HepG2 (cell line): ENCODE measurements around the gene PPP2R5B. TPM values are rescaled to one million over a fixed set of nuclear protein-coding genes. Genes with fewer than 3 reads are reported as not detected.

Experiments
- BCL6 ChIP-seq: IDR thresholded peaks from 2 replicates; pipeline ENCODE4 v1.6.1; 2016; ENCODE audit warnings: missing genetic modification reagents, missing compliant biosample characterization
- HNRNPLL ChIP-seq: fragments of 200-400 bp; formaldehyde crosslinking; IDR thresholded peaks from 2 replicates; pipeline ENCODE4 v1.6.1; 2017; ENCODE audit warnings: mild to moderate bottlenecking, low read depth, low read length; ENCODE audit not compliant: poor library complexity, severe bottlenecking
- KLF12 ChIP-seq: sonication (generic); formaldehyde crosslinking; IDR thresholded peaks from 2 replicates; pipeline ENCODE4 v1.4.0; 2020; ENCODE audit warnings: missing genetic modification reagents, borderline replicate concordance
- SAP130 ChIP-seq: IDR thresholded peaks from 2 replicates; pipeline ENCODE4 v1.6.1; 2016; ENCODE audit warnings: low read depth
- SIN3B ChIP-seq: fragments of 150-350 bp; IDR thresholded peaks from 2 replicates; pipeline ENCODE4 v1.6.1; 2014; ENCODE audit warnings: low read length
- polyA plus RNA-seq, 8 experiments: library from polyadenylated mRNA; depleted of rRNA in 3 of 8; stranded (reverse) in 7 of 8; unstranded in 1 of 8; fragments of >200 nt; fragmentation: Illumina TruSeq in 4 of 8; extraction: Trizol in 4 of 8; gene quantifications; 2 replicates each; pipeline versions ENCODE4 v1.2.1 to v1.2.3, GENCODE V29; 2011 to 2016; ENCODE audit warnings: low read depth in 4 of 8, missing spikeins in 1 of 8, mixed read lengths in 1 of 8; ENCODE audit not compliant: insufficient read depth in 1 of 8
- total RNA-seq, 5 experiments: library from RNA; depleted of rRNA; stranded (reverse); fragments of >200 nt; fragmentation: Illumina TruSeq; extraction: Trizol; gene quantifications; 2 replicates each; pipeline ENCODE4 v1.2.3, GENCODE V29; 2016; ENCODE audit warnings: low read depth in 1 of 5
- TF ChIP-seq, protein P1 (sequence below): sonication (generic); formaldehyde crosslinking; IDR thresholded peaks from 2 replicates; pipeline ENCODE4 v1.4.0; 2020; ENCODE audit warnings: mild to moderate bottlenecking, low read depth, missing genetic modification reagents
- TF ChIP-seq, protein P2 (sequence below): sonication (generic); formaldehyde crosslinking; IDR thresholded peaks from 2 replicates; pipeline ENCODE4 v1.9.0; 2022; ENCODE audit warnings: low read depth, missing genetic modification reagents
- TF ChIP-seq, protein P3 (sequence below): sonication (generic); formaldehyde crosslinking; IDR thresholded peaks from 2 replicates; pipeline ENCODE4 v1.8.0; 2022; ENCODE audit warnings: mild to moderate bottlenecking, missing genetic modification reagents, moderate library complexity
- TF ChIP-seq, protein P4 (sequence below): sonication (generic); formaldehyde crosslinking; conservative IDR thresholded peaks from 2 replicates; pipeline ENCODE4 v1.4.0; 2020; ENCODE audit warnings: mild to moderate bottlenecking, missing genetic modification reagents, moderate library complexity

PPP2R5B gene
- total and polyA plus RNA-seq, 2 of the 13 experiments (the other 11 are each of a cell fraction or from before 2014, with no cell fraction given): 2.3 to 8.3 TPM

DNA sequence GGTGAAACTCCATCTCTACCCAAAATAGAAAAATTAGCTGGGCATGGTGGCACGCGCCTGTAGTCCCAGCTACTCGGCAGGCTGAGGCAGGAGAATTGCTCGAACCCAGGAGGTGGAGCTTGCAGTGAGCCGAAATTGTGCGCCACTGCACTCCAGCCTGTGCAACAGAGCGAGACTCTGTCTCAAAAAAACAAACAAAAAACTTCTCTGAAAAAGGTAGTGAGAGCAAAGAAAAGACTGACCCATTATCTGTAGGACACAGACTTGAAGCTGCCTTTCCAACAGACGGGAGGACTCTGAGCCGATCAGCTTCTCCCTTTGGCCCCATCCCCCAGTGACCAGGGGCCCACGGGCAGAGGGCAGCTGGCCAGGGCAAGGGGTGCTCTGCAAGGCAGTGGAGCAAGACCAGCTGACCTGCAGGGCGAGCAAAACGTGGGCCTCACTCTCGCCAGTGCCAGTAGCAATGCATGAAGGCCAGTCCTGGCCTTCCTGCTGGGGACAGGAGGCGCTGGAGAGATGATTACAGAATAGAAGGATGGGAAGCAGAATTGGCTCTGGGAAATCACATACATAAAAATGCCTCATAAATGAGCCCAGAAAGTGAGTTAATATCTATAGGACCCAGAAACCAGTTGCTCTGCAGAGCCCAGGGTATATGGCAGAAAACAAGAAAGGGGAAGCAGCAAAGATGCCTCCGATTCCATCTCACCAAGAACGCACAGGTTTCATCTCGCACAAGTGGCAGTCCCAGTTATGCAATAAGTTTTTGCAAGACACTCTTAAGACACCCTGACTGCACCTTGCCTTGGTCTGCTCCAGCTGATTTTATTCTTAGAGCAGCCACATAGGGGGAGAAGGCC is 48.9 kb upstream of the PPP2R5B start (continued):
- TF ChIP-seq KLF12 (no peak), BCL6 (CRISPR knock-in tag) (peak; percentile 13; the same call in 1 of the 2 replicates), SAP130 (peak; percentile 40; the same call in 1 of the 2 replicates), HNRNPLL (peak; percentile 30), SIN3B (no peak)
- TF ChIP-seq, protein P1, sequence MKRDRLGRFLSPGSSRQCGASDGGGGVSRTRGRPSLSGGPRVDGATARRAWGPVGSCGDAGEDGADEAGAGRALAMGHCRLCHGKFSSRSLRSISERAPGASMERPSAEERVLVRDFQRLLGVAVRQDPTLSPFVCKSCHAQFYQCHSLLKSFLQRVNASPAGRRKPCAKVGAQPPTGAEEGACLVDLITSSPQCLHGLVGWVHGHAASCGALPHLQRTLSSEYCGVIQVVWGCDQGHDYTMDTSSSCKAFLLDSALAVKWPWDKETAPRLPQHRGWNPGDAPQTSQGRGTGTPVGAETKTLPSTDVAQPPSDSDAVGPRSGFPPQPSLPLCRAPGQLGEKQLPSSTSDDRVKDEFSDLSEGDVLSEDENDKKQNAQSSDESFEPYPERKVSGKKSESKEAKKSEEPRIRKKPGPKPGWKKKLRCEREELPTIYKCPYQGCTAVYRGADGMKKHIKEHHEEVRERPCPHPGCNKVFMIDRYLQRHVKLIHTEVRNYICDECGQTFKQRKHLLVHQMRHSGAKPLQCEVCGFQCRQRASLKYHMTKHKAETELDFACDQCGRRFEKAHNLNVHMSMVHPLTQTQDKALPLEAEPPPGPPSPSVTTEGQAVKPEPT: no peak
- TF ChIP-seq, protein P2, sequence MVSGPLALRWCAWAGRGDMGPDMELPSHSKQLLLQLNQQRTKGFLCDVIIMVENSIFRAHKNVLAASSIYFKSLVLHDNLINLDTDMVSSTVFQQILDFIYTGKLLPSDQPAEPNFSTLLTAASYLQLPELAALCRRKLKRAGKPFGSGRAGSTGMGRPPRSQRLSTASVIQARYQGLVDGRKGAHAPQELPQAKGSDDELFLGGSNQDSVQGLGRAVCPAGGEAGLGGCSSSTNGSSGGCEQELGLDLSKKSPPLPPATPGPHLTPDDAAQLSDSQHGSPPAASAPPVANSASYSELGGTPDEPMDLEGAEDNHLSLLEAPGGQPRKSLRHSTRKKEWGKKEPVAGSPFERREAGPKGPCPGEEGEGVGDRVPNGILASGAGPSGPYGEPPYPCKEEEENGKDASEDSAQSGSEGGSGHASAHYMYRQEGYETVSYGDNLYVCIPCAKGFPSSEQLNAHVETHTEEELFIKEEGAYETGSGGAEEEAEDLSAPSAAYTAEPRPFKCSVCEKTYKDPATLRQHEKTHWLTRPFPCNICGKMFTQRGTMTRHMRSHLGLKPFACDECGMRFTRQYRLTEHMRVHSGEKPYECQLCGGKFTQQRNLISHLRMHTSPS (CRISPR knock-in tag): peak; percentile 59; the same call in 1 of the 2 replicates
- TF ChIP-seq, protein P3, sequence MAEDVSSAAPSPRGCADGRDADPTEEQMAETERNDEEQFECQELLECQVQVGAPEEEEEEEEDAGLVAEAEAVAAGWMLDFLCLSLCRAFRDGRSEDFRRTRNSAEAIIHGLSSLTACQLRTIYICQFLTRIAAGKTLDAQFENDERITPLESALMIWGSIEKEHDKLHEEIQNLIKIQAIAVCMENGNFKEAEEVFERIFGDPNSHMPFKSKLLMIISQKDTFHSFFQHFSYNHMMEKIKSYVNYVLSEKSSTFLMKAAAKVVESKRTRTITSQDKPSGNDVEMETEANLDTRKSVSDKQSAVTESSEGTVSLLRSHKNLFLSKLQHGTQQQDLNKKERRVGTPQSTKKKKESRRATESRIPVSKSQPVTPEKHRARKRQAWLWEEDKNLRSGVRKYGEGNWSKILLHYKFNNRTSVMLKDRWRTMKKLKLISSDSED (CRISPR knock-in tag): no peak
- TF ChIP-seq, protein P4, sequence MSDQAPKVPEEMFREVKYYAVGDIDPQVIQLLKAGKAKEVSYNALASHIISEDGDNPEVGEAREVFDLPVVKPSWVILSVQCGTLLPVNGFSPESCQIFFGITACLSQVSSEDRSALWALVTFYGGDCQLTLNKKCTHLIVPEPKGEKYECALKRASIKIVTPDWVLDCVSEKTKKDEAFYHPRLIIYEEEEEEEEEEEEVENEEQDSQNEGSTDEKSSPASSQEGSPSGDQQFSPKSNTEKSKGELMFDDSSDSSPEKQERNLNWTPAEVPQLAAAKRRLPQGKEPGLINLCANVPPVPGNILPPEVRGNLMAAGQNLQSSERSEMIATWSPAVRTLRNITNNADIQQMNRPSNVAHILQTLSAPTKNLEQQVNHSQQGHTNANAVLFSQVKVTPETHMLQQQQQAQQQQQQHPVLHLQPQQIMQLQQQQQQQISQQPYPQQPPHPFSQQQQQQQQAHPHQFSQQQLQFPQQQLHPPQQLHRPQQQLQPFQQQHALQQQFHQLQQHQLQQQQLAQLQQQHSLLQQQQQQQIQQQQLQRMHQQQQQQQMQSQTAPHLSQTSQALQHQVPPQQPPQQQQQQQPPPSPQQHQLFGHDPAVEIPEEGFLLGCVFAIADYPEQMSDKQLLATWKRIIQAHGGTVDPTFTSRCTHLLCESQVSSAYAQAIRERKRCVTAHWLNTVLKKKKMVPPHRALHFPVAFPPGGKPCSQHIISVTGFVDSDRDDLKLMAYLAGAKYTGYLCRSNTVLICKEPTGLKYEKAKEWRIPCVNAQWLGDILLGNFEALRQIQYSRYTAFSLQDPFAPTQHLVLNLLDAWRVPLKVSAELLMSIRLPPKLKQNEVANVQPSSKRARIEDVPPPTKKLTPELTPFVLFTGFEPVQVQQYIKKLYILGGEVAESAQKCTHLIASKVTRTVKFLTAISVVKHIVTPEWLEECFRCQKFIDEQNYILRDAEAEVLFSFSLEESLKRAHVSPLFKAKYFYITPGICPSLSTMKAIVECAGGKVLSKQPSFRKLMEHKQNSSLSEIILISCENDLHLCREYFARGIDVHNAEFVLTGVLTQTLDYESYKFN: peak; percentile 58
